ENCODE measurements around the gene FBXL13.
"Not testable (repeated sequence)": the region's sequence is repeated elsewhere in the genome, so short reads cannot be mapped to it uniquely, and the experiment has no call there.

The FBXL13 gene

DNA sequence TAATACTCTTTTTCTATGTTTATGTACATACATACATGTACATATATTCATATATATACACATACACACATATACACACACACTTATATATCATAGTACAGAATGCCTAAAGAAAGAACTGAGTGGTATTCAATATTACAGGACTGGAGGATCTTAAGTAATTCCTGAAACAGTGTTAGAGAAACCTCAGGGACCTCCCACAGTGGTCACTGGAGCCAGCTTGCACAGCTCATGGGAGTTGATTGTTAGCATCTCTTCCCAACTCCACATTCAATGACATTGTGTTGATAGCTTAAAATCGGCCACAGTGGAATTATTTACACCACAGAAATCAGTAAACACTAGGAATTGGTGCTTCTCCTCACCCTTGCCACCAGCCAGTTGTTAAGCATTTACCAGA lies 155.8 kb downstream of the FBXL13 start:
- in situ Hi-C loops (cut with MboI; ENCODE audit: low sequenced_read_pairs): no loop called here
- H3K4me1 ChIP-seq: peaks cover 6% of the 10 kb centered on the region
- no peak overlapping the region for H3K4me3 ChIP-seq
- no peaks in the 10 kb centered on the region for H3K36me3 ChIP-seq (replicated peaks)
- no peak for DNase-seq (ENCODE audit: low spot score in 2 of 2)
- no peaks in the 10 kb centered on the region for H3K27me3 ChIP-seq (ENCODE audit: low read depth)
- no peaks in the 10 kb centered on the region for H3K9me3 ChIP-seq

DNA sequence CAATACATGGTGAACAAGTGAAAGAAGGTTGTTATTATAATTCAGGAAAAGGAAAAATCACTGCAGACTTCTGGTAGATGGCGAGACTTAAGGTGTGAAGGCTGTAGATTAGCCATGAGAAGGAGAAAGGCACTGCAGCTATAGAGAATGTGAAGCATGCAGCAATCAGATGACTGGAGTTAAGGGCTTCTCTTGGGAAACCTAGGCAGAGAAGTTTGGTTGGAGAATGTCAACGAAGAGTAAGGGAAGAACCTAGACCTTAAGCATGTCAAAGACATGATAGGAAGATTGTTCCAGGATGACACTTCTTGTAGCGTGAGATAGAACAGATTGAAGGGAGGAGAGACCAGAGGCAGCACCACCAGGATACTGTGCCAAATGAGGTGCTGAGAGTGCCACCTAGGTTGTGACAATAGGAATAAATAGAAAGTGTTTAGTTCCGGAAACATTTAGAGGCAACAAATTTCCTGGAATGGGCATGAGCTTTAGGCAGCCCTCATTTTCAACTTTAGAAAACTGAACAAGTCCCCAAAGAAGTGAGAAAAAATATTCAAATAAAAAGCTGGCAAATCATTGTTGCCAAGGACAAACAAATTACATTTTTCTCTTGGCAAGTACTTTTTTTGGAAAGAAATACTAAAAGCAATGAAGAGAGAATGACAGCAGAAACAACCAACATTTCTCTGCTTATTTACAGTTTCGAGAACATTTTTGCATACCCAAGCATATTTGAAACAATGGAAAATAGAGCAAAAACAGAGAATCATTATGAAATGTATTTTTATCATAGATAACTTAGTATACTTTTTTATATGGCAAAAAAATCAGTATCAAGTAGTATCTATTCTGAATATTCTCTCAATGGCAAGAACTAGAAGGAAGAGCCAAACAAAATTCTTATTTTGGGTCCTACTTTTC lies 156.9 kb downstream of the FBXL13 start:
- in situ Hi-C loops (cut with MboI; ENCODE audit: low sequenced_read_pairs): no loop called here
- Histone ChIP-seq H3K4me1 (peaks cover 18% of the 10 kb centered on the region), H3K4me3 (no peak overlapping the region), H3K27me3 (ENCODE audit: low read depth) (no peaks in the 10 kb centered on the region), H3K36me3 (replicated peaks) (no peaks in the 10 kb centered on the region), H3K9me3 (no peaks in the 10 kb centered on the region)
- no peak for DNase-seq (ENCODE audit: low spot score in 2 of 2)

DNA sequence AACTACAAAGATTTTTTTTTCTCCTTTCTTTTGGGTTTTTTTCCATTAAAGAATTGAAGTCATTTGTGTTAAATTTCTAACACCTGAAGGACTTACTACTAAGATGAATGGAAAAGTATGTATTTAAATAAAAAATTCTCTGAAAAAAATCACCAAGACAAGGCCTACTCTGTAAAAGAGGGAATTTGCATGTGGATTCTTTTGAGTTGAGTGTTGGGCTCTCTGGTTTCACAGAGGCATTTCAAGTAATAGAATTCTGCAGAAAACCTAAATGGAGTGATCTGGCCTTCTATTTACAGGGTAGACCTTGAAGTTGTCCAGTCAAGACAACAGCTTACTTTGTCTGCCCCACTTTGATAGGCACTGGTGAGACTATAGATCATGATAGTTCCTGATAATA lies 157.7 kb downstream of the FBXL13 start:
- no peaks in the 10 kb centered on the region for H3K9me3 ChIP-seq
- no peak for DNase-seq (ENCODE audit: low spot score in 2 of 2)
- H3K27me3 ChIP-seq (ENCODE audit: low read depth): no peaks in the 10 kb centered on the region
- no peaks in the 10 kb centered on the region for H3K36me3 ChIP-seq (replicated peaks)
- H3K4me1 ChIP-seq: peaks cover 22% of the 10 kb centered on the region
- no peak overlapping the region for H3K4me3 ChIP-seq
- in situ Hi-C loops (cut with MboI; ENCODE audit: low sequenced_read_pairs): no loop called here

DNA sequence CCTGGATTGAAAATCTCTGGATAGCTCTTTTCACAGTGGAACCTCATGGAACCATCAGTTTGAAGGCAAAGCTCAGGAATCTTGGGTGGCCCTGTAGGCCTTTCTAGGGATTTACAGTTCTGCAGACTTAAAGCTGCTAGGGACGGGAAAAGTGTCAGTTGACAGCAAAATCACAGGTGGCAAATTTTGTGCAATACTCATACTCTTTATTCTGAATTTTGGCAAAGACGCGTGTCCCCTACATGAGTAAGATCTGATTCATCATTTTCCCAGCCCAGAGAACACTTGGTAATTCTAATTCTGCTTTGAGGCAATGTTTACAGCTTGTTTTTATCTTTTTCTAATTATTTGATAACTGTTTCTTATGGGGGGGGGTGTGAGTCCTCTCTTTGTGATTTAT lies 158.2 kb downstream of the FBXL13 start:
- H3K4me3 ChIP-seq: no peak overlapping the region
- in situ Hi-C loops (cut with MboI; ENCODE audit: low sequenced_read_pairs): no loop called here
- no peaks in the 10 kb centered on the region for H3K27me3 ChIP-seq (ENCODE audit: low read depth)
- no peak for DNase-seq (ENCODE audit: low spot score in 2 of 2)
- H3K36me3 ChIP-seq (replicated peaks): no peaks in the 10 kb centered on the region
- no peaks in the 10 kb centered on the region for H3K9me3 ChIP-seq
- peaks cover 22% of the 10 kb centered on the region for H3K4me1 ChIP-seq

DNA sequence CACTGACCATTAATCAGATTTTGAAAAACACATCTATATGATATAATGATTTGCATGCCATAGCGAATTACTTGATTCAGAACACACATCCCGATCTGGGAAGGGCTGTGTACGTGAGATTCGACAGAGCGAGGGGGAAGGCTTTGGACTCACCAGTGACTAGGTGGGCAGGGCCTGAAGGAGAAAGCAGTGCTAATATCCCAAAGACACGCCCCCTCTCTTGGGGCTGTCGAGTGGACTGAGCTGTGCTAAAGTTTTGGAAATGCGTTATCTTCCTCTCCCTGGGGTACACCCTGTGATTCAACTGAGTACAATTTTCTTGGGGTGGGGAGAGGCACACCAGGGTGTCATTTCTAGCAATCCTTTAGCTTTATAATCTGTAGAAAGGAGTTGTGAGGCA lies 160.0 kb downstream of the FBXL13 start:
- Histone ChIP-seq H3K36me3 (replicated peaks) (no peaks in the 10 kb centered on the region), H3K27me3 (ENCODE audit: low read depth) (no peaks in the 10 kb centered on the region), H3K4me3 (no peak overlapping the region), H3K4me1 (peaks cover 22% of the 10 kb centered on the region), H3K9me3 (no peaks in the 10 kb centered on the region)
- peak; percentile 16 to 53 for DNase-seq (ENCODE audit: low spot score in 2 of 2)
- in situ Hi-C loops (cut with MboI; ENCODE audit: low sequenced_read_pairs): no loop called here

DNA sequence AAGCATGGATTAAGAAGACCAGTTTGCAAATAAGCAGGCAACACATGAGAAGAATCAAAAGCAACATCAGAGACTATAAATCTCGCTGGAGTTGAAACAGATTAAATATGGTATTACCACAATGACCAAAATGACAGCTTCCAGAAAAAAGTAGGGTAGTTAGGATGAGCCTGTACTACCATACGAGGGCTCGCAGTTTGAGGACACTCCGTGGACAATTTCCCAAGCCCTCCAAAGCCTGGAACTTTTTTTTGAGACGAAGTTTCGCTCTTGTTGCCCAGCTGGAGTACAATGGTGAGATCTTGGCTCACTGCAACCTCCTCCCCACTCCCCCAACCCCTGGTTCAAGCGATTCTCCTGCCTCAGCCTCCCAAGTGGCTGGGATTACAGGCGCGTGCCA lies 160.8 kb downstream of the FBXL13 start:
- in situ Hi-C loops (cut with MboI; ENCODE audit: low sequenced_read_pairs): no loop called here
- Histone ChIP-seq H3K9me3 (no peaks in the 10 kb centered on the region), H3K27me3 (ENCODE audit: low read depth) (no peaks in the 10 kb centered on the region), H3K4me3 (no peak overlapping the region), H3K4me1 (peaks cover 22% of the 10 kb centered on the region), H3K36me3 (replicated peaks) (no peaks in the 10 kb centered on the region)
- peak in 1 of 2 experiments; percentile 12 for DNase-seq (ENCODE audit: low spot score in 2 of 2)

DNA sequence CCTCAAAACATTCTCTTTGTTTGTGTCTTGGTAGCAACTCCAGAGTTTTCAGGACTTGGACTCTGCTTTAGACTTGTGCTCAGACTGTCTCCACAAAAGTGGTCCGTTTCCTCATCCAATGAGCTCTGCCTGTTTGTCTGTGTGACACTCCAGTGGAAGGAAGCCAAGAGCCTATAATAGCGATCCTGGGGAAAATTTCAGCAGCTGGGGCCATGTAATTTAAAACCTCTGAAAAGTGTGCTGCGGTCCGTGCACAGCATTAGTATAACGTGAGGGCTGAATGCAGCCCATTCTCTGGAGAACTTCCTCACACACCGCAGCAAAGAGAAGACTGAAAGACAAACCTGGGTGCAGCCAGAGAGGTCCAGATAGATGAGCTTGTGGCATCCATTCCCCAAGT lies 161.9 kb downstream of the FBXL13 start, which contains the start of gene LRRC17:
Gene LRRC17, plus strand, starts transcription at position 259 of the 400 bp plus-strand sequence. CDS start 20,914 bp downstream, outside the sequence.
- peaks cover 22% of the 10 kb centered on the region for H3K4me1 ChIP-seq
- in situ Hi-C loops (cut with MboI; ENCODE audit: low sequenced_read_pairs): no loop called here
- H3K36me3 ChIP-seq (replicated peaks): no peaks in the 10 kb centered on the region
- no peaks in the 10 kb centered on the region for H3K9me3 ChIP-seq
- H3K27me3 ChIP-seq (ENCODE audit: low read depth): no peaks in the 10 kb centered on the region
- no peak within 1 kb of the TSS for H3K4me3 ChIP-seq
- peak; percentile 71 to 77 for DNase-seq (ENCODE audit: low spot score in 2 of 2)

DNA sequence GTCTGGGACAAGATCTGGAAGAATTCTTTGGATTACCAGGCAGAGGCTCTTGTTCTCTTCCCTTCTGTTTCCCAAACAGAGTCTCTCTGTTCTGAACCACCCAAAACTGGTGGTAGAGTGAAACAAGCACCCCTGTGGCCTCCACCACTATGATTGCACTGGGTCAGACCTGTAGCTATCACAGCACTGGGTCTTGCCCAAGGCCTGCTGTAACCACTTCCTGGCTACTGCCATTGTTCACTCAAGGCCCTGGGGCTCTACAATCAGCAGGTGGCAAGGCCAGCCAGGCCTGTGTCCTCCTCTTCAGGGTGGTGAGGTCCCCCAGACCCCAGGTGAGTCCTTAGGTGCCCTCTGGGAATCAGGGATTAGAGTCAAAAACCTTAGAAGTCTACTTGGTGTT lies 165.9 kb downstream of the FBXL13 start:
- H3K36me3 ChIP-seq (replicated peaks): no peaks in the 10 kb centered on the region
- in situ Hi-C loops (cut with MboI; ENCODE audit: low sequenced_read_pairs): no loop called here
- no peaks in the 10 kb centered on the region for H3K27me3 ChIP-seq (ENCODE audit: low read depth)
- H3K9me3 ChIP-seq: 0 out of 2 replicates have a peak, but pooled peaks cover 2% of the 10 kb centered on the region
- no peak overlapping the region for H3K4me3 ChIP-seq
- H3K4me1 ChIP-seq: peaks cover 14% of the 10 kb centered on the region
- no peak for DNase-seq (ENCODE audit: low spot score in 2 of 2)

DNA sequence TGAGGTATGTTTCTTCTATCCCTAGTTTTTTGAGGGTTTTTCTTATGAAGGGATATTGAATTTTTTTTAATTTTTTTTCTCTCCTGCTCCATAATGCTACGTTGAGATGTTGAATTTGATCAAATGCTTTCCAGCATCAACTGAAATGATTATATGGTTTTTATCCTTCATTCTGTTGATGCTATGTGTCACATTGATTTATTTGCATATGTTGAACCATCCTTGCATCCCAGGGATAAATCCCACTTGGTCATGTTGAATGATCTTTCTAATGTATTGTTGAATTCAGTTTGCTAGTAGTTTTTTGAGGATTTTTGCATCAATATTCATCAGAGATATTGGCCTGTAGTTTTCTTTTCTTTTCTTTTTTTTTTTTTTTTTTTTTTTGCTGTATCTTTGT lies 171.0 kb downstream of the FBXL13 start:
- in situ Hi-C loops (cut with MboI; ENCODE audit: low sequenced_read_pairs); H3K4me3 ChIP-seq: not testable (repeated sequence)

DNA sequence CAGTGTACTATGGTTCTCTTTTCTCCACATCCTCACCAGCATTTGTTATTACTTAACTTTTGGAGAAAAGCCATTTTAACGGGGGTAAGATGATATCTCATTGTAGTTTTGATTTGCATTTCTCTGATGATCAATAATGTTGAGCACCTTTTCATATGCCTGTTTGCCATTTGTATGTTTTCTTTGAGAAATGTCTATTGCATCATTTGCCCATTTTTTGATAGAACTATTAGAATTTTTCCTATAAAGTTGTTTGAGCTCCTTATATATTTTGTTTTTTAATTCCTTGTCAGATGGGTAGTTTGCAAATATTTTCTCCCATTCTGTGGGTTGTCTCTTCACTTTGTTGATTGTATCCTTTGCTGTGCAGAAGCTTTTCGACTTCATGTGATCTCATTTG lies 172.5 kb downstream of the FBXL13 start:
- in situ Hi-C loops (cut with MboI; ENCODE audit: low sequenced_read_pairs); H3K4me1 ChIP-seq; H3K4me3 ChIP-seq; H3K27me3 ChIP-seq (ENCODE audit: low read depth); H3K9me3 ChIP-seq; H3K36me3 ChIP-seq (replicated peaks); DNase-seq (ENCODE audit: low spot score in 2 of 2): not testable (repeated sequence)

More for the DNA sequence above, 171.0 kb downstream of the FBXL13 start:
- H3K36me3 ChIP-seq (replicated peaks); DNase-seq (ENCODE audit: low spot score in 2 of 2); H3K27me3 ChIP-seq (ENCODE audit: low read depth); H3K4me1 ChIP-seq; H3K9me3 ChIP-seq: not testable (repeated sequence)

DNA sequence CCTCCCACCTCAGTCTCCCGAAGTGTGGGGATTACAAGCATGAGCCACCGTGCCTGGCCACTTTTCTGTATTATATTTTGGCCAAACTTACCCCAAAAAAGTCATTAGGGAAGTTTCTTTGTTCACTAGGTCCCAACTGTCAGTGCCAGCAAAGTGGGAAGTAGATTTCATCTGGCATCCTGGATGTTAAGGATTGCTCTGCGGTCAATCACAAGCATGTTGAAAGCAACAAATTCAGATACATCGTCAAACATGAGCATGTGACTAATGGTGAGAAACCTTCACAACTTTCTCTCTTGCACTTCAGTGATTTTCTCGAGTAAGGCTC lies 176.1 kb downstream of the FBXL13 start:
- no peak for DNase-seq (ENCODE audit: low spot score in 2 of 2)
- no peaks in the 10 kb centered on the region for H3K4me1 ChIP-seq
- no peak overlapping the region for H3K4me3 ChIP-seq
- in situ Hi-C loops (cut with MboI; ENCODE audit: low sequenced_read_pairs): no loop called here
- no peaks in the 10 kb centered on the region for H3K9me3 ChIP-seq
- no peaks in the 10 kb centered on the region for H3K36me3 ChIP-seq (replicated peaks)
- no peaks in the 10 kb centered on the region for H3K27me3 ChIP-seq (ENCODE audit: low read depth)

DNA sequence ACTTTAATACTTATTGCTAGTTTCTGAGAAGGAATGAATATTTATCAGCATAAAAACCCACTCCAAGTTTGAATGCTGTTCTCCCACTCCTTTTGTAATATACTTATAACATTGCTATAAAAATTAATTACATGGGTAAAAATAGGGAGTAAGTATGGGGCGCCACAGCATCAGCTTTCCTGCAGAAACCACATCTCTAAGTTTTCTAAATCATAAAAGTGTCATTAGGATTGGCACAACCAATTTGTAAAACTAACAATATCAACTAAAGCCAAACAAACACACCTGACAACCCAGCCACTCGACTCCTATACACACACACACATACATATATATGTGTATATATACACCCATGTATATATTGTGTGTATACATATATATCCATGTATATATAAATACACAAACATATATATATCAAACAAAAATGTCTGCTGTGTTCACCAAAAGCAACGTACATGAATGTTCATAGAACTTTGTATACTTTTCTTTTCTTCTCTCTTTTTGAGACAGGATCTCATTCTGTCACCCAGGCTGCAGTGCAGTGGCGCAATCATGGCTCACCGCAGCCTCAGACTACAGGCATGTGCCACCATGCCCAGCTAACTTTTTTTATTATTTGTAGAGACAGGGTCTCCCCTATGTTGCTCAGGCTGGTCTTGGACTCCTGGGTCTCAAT lies 176.6 kb downstream of the FBXL13 start:
- in situ Hi-C loops (cut with MboI; ENCODE audit: low sequenced_read_pairs): no loop called here
- no peaks in the 10 kb centered on the region for H3K4me1 ChIP-seq
- no peaks in the 10 kb centered on the region for H3K27me3 ChIP-seq (ENCODE audit: low read depth)
- H3K4me3 ChIP-seq: no peak overlapping the region
- no peaks in the 10 kb centered on the region for H3K36me3 ChIP-seq (replicated peaks)
- no peaks in the 10 kb centered on the region for H3K9me3 ChIP-seq
- no peak for DNase-seq (ENCODE audit: low spot score in 2 of 2)

DNA sequence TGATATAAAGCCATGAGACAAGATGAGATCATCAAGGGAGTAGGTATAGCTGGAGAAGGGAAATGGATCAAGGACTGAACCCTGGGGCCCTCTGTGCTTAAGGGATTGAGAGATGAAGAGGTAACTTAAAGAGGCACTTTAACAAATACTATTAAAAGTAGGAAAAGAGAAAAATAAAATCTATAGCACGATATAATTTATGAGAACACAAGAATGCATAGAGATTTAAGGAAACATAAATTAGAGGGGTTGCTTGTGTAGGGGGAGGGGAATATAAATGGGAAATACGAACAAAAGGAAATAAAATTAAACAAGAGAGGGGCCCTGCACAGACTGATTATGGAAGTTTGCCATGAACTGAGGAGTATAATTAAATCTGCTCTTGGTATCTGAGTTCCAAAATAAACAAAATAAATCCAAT lies 177.4 kb downstream of the FBXL13 start:
- no peak for DNase-seq (ENCODE audit: low spot score in 2 of 2)
- no peaks in the 10 kb centered on the region for H3K36me3 ChIP-seq (replicated peaks)
- H3K4me1 ChIP-seq: no peaks in the 10 kb centered on the region
- in situ Hi-C loops (cut with MboI; ENCODE audit: low sequenced_read_pairs): no loop called here
- H3K9me3 ChIP-seq: no peaks in the 10 kb centered on the region
- H3K4me3 ChIP-seq: no peak overlapping the region
- H3K27me3 ChIP-seq (ENCODE audit: low read depth): no peaks in the 10 kb centered on the region

DNA sequence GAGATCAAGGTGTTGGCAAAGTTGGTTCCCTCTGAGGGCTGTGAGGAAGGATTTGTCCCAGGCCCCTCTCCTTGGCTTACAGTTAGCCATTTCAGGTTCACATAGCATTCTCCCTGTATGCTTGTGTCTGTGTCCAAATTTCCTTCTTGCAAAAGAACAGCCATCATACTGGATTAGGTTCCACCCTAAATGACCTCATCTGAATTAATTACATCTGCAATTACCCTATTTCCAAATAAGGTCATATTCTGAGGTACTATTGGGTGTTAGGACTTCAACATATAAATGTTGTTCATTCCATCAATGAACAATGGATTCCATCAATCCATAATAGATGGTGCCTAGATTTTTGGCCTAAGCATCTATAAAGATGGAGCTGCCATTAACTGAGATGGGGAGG lies 178.0 kb downstream of the FBXL13 start:
- H3K27me3 ChIP-seq (ENCODE audit: low read depth): no peaks in the 10 kb centered on the region
- in situ Hi-C loops (cut with MboI; ENCODE audit: low sequenced_read_pairs): no loop called here
- H3K4me3 ChIP-seq: no peak overlapping the region
- no peak for DNase-seq (ENCODE audit: low spot score in 2 of 2)
- no peaks in the 10 kb centered on the region for H3K36me3 ChIP-seq (replicated peaks)
- H3K4me1 ChIP-seq: no peaks in the 10 kb centered on the region
- no peaks in the 10 kb centered on the region for H3K9me3 ChIP-seq
